ENCODE measurements around the gene SH2B3.
"Not testable (repeated sequence)": the region's sequence is repeated elsewhere in the genome, so short reads cannot be mapped to it uniquely, and the experiment has no call there.

SH2B3 gene

GRCh38 chr12:111445726-111446581 is 40.2 kb downstream of the SH2B3 start:
- peak; percentile 58 for DNase-seq

GRCh38 chr12:111446631-111447570 is 41.2 kb downstream of the SH2B3 start:
- no peak for DNase-seq

- DNase-seq, result no peak
These were observed 42.0 kb downstream of the SH2B3 start for GRCh38 chr12:111447571-111448265.

DNA sequence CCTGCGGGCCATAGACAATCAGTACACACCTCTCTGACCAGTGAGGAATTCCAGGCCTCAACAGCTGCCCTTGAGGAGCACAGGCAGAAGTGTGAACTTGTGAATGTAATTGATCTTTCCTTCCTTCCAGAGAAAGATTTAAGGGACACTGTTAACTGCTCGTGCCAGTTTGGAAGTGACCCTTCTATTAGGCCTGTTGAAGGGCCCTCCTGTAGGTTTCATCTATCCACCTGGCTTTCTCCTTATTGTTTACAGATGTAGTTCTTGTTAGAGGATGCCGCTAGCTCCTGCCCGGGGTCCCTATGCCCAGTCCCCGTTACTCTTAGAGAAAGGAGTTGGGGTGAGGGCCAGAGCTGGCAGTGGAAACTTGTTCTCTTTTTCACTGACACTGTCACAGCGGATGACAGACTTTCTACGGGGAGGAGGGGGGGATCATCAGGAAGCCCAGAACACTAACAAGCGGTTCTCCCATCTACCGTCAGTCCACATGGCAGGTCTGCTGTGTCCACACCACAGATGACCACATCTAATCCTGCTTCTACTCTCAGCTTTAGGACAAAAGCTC is 42.6 kb downstream of the SH2B3 start:
- no peak for DNase-seq

DNA sequence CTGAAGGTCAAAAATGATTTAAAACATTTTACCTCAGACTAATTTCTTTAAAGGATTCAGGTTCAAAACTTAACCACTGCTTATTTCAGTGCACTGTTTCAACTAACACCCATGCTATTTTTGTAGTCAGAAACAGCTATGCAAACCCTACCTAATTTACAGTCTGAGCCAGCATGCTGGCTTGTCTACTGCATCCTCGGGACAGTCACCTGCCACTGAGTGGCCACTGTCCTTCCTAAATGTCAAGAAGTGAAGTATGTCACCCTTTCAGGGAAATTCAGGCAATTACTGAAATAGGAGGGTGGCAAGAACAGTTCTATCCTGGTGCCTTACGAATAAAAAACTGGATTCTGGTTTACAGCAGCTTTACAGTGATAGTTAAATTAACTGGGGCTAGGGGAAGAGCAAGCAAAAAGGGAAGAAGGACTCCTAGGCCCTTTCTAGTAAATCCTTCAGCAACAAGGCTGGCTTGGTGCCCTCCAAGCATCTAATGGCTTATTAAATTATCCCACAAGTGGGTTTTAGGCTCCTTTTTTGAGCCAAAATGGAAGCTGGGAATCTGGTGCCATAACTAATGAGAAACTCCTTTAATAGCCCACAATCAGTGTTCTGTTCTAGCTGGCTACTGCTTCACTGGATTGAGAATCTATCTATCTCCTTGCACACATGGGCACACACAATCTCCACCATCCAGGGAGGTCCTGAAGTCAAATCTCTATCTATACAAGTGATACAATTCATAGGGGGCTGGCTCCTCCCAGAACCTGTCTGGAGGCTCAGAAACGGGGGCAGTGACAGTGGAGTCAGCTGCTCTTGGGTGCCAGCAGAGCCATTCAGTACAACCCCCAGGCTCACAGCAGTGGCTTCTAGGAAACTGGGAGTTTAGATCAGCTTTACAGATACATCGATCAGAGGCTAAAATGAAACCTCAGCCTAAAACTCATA is 43.4 kb downstream of the SH2B3 start:
- no peak for DNase-seq

- no peak for DNase-seq
These were observed 45.0 kb downstream of the SH2B3 start for GRCh38 chr12:111450676-111451075.

- no peak for DNase-seq
These were observed 45.5 kb downstream of the SH2B3 start for GRCh38 chr12:111451232-111451631.

GRCh38 chr12:111451649-111452129 is 46.0 kb downstream of the SH2B3 start:
- DNase-seq, result peak; percentile 11

- no peak for DNase-seq
These were observed 47.6 kb downstream of the SH2B3 start for GRCh38 chr12:111453071-111453989.

DNA sequence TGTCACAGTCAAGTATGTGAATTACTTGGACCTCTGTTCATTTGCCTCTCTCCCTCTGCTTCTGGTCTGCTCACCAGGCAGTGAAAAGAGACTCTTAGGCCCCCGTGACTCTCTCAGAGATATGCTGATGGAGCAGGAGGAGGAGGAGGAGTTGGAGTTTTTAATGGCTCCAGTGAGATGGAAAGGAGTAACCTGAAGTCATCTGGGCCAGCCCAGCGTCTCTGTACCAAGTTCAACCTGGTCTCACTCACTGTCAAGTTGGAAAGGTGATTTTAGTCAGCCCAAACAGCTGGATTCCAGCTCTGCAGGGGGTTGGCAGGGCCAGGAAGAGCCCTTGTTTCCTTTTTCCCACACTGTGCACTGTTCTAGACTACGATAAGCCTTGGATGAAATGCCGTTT is 48.6 kb downstream of the SH2B3 start:
- no peak for DNase-seq

- DNase-seq, result no peak
These were observed 49.2 kb downstream of the SH2B3 start for GRCh38 chr12:111454716-111455447.

DNA sequence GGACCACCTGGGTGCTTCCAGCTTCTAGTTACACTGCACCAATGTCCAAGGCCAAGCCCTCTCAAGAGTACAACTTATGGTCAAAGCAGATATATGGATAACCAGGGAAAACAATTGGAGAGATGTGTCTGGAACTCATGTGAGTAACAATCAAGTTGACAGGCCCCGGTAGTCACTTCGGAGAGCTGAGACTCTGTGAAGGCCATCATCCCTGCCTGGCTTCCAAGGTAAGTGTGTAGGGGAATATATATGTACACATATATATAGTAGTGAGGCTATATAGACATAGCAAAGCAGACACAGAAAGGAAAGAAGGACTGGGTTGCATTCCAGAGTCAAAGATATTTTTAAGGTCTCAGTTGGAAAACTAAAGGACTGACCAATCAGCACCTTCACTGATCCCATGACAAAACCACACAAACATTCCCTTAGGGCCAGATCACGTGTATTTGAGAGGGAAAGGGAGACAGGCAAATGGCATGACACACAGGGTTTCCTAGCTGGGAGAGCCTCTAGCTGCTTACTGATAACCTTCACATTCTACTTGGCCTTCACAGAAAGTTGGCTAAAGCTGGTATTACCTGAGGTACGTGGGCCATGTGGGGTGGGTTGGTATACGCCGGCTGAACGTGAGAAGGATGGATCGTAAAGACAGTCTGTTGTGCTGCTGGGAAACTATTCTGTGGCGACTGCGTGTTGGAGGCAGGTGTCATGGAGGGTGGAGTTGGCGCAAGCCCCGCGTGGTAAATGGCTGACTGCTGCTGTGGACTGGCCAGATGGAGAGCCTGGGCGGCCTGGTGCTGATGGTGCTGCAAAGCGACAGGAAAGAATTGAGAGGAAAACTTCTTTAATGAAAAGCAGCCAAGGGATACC is 50.0 kb downstream of the SH2B3 start:
- no peak for DNase-seq

- DNase-seq, result no peak
These were observed 51.3 kb downstream of the SH2B3 start for GRCh38 chr12:111457071-111457470.

GRCh38 chr12:111457577-111457976 is 51.9 kb downstream of the SH2B3 start:
- no peak for DNase-seq

DNA sequence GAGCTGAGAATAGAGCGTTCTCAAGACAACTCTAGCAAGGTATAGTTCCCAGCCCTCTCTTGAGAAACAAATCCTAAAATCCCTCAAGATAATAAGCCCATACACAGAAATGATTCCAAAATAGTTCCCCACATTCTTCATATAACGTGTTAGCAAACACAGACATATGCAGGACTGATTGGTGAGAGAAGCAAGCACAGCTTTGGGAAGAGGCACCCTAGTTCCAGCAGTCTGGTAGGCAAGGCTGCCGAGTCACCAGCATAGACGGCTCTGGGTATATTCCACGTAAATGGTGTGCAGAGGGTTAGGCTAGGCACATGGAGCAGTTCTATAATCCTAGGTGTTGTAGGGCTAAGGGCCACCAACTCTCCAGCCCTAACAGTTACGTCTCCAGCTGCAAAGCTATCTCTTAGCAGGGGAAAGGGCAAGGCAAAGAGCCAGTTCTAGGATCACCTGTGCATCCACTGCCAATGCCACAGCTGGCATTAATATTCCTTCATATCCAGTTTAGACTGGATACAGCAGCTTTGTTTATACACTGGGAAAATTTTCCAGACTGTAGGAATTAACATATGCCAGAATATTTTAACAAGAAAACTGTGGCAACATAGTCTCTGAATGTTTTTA is 52.9 kb downstream of the SH2B3 start:
- no peak for DNase-seq

GRCh38 chr12:111460111-111460510 is 54.4 kb downstream of the SH2B3 start:
- not testable (repeated sequence) for DNase-seq

DNA sequence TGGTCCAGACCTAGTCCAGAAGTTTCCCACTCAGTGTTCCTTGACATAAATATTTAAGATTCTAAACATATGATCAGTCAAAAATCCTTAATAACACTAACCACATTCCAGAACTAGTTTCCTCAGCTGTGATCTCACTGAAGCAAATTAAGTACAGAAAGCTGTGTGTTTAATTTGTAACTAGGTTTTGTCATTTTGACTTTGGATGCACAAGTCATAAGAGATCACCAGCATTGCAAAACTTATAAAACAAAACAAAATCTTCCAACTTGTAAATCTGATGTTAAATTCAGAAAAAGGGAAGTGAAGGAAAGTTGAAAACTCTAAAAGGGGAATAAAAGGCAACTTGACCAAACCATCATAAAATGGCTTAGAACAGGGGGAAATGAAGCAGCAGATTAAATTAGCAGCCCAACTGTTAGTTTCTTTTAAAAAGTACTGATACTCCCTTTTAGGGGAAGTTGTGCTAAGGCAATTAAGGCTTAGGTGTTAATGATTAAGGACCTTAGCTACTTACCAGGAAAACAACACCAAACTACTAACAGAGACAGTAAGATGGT is 56.6 kb downstream of the SH2B3 start:
- no peak for DNase-seq
